MM.1S (cell line): ENCODE results near the gene ANXA11.
"Not testable (repeated sequence)": the region's sequence is repeated elsewhere in the genome, so short reads cannot be mapped to it uniquely, and the experiment has no call there.

ENCODE experiments used
- CTCF ChIP-seq: fragments of 300-600 bp; sonication (generic); IDR thresholded peaks from 2 replicates; pipeline ENCODE4 v1.5.1; 2016; ENCODE audit warnings: antibody characterized with exemption, low read length, mixed read lengths
- EZH2 ChIP-seq: fragments of 300-600 bp; sonication (generic); optimal IDR thresholded peaks from 2 replicates; pipeline ENCODE3; 2017; ENCODE audit warnings: low read depth, mild to moderate bottlenecking, antibody characterized with exemption, low read length, mixed read lengths

GRCh38 chr10:80214368-80214982 is 9.1 kb upstream of the ANXA11 start:
- not testable (repeated sequence) for TF ChIP-seq EZH2, CTCF
